ENCODE results near the gene UGT1A1.

DNA sequence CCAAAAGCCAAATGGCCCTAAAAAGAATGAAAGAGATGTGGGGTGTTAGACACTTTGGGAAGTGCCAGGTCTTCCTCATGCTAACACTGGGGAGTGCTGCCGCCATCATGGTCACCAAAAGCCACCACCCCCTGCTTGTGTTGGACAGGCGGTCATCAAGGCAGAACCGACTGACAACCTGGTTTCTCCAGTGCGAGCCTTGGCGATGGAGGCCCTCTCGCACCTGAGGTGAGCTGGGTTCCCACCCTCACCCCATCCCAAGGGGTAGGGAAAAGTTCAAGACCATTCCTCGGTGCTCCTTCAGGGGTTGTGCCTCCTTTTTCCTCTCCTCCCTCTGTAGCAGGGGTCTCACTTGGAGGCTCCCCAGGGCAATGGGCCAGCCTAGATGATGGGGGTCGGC lies 51.7 kb downstream of the UGT1A1 start:
- TF ChIP-seq POLR2A (IDR thresholded peaks at IDR 0.05): no peak
- TF ChIP-seq, protein P1, sequence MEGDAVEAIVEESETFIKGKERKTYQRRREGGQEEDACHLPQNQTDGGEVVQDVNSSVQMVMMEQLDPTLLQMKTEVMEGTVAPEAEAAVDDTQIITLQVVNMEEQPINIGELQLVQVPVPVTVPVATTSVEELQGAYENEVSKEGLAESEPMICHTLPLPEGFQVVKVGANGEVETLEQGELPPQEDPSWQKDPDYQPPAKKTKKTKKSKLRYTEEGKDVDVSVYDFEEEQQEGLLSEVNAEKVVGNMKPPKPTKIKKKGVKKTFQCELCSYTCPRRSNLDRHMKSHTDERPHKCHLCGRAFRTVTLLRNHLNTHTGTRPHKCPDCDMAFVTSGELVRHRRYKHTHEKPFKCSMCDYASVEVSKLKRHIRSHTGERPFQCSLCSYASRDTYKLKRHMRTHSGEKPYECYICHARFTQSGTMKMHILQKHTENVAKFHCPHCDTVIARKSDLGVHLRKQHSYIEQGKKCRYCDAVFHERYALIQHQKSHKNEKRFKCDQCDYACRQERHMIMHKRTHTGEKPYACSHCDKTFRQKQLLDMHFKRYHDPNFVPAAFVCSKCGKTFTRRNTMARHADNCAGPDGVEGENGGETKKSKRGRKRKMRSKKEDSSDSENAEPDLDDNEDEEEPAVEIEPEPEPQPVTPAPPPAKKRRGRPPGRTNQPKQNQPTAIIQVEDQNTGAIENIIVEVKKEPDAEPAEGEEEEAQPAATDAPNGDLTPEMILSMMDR (IDR thresholded peaks at IDR 0.05): no peak

Measured in vagina (tissue), 2 donors.